HG03097 (cell line): Measurements from ENCODE around the gene OR6B1.
"Not testable (repeated sequence)": the region's sequence is repeated elsewhere in the genome, so short reads cannot be mapped to it uniquely, and the experiment has no call there.

Experiments used
- ATAC-seq: cut with Tn5 transposase; IDR thresholded peaks from one replicate; pipeline ENCODE4 v1.9.1; 2021; ENCODE audit not compliant: unreplicated experiment, low FRiP score

OR6B1 gene

GRCh38 chr7:144004703-144005102 is 4.6 kb downstream of the OR6B1 start:
- ATAC-seq = no peak

GRCh38 chr7:144006029-144006691 is 6.0 kb downstream of the OR6B1 start:
- ATAC-seq = no peak

GRCh38 chr7:144006692-144007042 is 6.5 kb downstream of the OR6B1 start:
- ATAC-seq = no peak

- ATAC-seq = no peak
These were observed 9.2 kb downstream of the OR6B1 start for GRCh38 chr7:144009361-144009760.

GRCh38 chr7:144010061-144010460 is 9.9 kb downstream of the OR6B1 start:
- not testable (repeated sequence) for ATAC-seq

GRCh38 chr7:144010821-144011220 is 10.7 kb downstream of the OR6B1 start:
- not testable (repeated sequence) for ATAC-seq

- no peak for ATAC-seq
These were observed 11.5 kb downstream of the OR6B1 start for GRCh38 chr7:144011458-144012230.

GRCh38 chr7:144018065-144018464 is 17.9 kb downstream of the OR6B1 start:
- ATAC-seq = no peak

GRCh38 chr7:144019457-144019856 is 19.3 kb downstream of the OR6B1 start:
- no peak for ATAC-seq

GRCh38 chr7:144020340-144020739 is 20.2 kb downstream of the OR6B1 start:
- ATAC-seq = no peak

GRCh38 chr7:144022169-144022568 is 22.0 kb downstream of the OR6B1 start:
- no peak for ATAC-seq

GRCh38 chr7:144023171-144023827 is 23.2 kb downstream of the OR6B1 start:
- no peak for ATAC-seq

- no peak for ATAC-seq
These were observed 24.1 kb downstream of the OR6B1 start for GRCh38 chr7:144024213-144024612.

GRCh38 chr7:144026203-144026883 is 26.2 kb downstream of the OR6B1 start:
- ATAC-seq = no peak

- ATAC-seq = no peak
These were observed 26.9 kb downstream of the OR6B1 start for GRCh38 chr7:144027070-144027469.

- ATAC-seq = no peak
These were observed 27.9 kb downstream of the OR6B1 start for GRCh38 chr7:144027974-144028373.

GRCh38 chr7:144028547-144028946 is 28.4 kb downstream of the OR6B1 start:
- ATAC-seq = no peak

- no peak for ATAC-seq
These were observed 32.4 kb downstream of the OR6B1 start for GRCh38 chr7:144032516-144032915.

- ATAC-seq = no peak
These were observed 33.0 kb downstream of the OR6B1 start for GRCh38 chr7:144032985-144033709.

- ATAC-seq = no peak
These were observed 35.3 kb downstream of the OR6B1 start for GRCh38 chr7:144035385-144035784.
